HL-60 (cell line): Measurements from ENCODE around the gene CLIP4.

ENCODE experiments used
- DNase-seq, 2 experiments: peaks; one replicate each; pipeline ENCODE4 v3.0.0-alpha.2; 2010 to 2020; ENCODE audit warnings: low read depth in 1 of 2, low spot score in 1 of 2
- H3K27ac ChIP-seq: fragments of 250-450 bp; sonication (Bioruptor Pico); replicated peaks from 2 replicates; pipeline ENCODE4 v1.5.1; 2020; ENCODE audit warnings: mild to moderate bottlenecking, moderate library complexity
- H3K27me3 ChIP-seq: fragments of 250-450 bp; sonication (Bioruptor Pico); 2 replicates; pipeline ENCODE4 v1.5.1; 2021; ENCODE audit warnings: mild to moderate bottlenecking, moderate library complexity; ENCODE audit not compliant: insufficient read depth, poor library complexity, severe bottlenecking
- H3K4me3 ChIP-seq: replicated peaks from 2 replicates; pipeline ENCODE4 v1.5.1; 2011; ENCODE audit warnings: mild to moderate bottlenecking, control low read depth, low read length; ENCODE audit not compliant: insufficient read depth
- CTCF ChIP-seq: IDR thresholded peaks from one replicate; pipeline ENCODE4 v1.5.1; 2011; ENCODE audit warnings: low read length, control low read depth, inconsistent platforms; ENCODE audit not compliant: insufficient read depth
- GABPA ChIP-seq: IDR thresholded peaks from 2 replicates; pipeline ENCODE4 v1.6.1; 2012; ENCODE audit warnings: low read depth
- POLR2AphosphoS5 ChIP-seq: IDR thresholded peaks from 2 replicates; pipeline ENCODE4 v1.6.1; 2012; ENCODE audit warnings: low read depth
- SPI1 ChIP-seq: IDR thresholded peaks from 2 replicates; pipeline ENCODE4 v1.6.1; 2012; ENCODE audit warnings: low read depth, mild to moderate bottlenecking, borderline replicate concordance
- TF ChIP-seq, protein P1 (sequence below): IDR thresholded peaks from 2 replicates; pipeline ENCODE4 v1.6.1; 2012; ENCODE audit warnings: low read depth; ENCODE audit not compliant: insufficient replicate concordance

The CLIP4 gene

DNA sequence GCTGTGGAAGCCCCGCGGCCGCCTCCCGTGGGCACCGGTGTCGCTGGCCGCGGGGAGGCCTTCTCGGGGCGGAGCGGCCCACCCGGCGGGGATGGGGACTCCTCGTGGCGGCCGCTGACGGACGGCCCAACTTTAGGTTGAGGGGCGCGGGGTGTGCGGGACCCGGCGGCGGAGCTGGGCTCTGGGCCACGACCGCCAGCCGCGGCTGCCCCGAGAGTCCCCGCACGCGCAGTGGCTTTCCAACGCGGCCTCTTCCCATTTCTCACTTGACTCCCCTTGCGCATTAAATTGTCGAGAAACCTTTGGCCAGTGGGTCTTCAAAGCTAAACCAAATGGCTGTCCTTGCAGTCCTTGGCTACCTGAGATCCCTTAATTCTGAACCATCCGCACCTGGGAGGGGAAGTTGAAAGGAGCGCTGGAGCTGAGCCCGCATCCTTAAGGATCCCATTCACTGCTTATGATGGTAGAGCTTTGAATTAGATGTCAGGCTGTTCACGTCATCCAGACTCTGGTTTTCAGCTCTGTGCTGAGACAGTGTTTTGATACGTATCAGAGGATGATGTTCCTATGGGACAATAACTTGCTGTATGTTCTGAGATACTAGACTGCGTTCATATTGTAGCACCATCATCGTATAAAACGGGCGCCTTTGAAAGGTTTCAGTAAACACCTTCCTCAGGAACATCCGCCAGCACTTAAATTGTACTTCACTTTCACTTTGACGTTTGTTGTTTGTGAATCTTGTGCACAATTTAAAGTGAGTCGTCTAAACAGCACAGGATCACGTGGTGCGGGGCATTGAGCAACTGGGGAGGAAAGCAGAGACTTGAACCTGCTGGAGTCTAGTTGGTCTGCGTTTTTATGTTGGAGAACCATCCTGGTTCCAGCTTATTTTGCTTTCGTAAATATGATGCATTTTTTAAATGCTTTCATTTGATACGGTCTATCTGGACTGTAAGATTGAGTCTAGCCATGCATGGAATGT lies 874 bp downstream of the CLIP4 start:
- Histone ChIP-seq H3K4me3 (peak overlapping the region; percentile 24), H3K27ac (no peak overlapping the region), H3K27me3 (peaks cover 53% of the 10 kb centered on the region)
- TF ChIP-seq POLR2AphosphoS5 (no peak), CTCF (no peak), SPI1 (no peak), GABPA (no peak)
- TF ChIP-seq, protein P1, sequence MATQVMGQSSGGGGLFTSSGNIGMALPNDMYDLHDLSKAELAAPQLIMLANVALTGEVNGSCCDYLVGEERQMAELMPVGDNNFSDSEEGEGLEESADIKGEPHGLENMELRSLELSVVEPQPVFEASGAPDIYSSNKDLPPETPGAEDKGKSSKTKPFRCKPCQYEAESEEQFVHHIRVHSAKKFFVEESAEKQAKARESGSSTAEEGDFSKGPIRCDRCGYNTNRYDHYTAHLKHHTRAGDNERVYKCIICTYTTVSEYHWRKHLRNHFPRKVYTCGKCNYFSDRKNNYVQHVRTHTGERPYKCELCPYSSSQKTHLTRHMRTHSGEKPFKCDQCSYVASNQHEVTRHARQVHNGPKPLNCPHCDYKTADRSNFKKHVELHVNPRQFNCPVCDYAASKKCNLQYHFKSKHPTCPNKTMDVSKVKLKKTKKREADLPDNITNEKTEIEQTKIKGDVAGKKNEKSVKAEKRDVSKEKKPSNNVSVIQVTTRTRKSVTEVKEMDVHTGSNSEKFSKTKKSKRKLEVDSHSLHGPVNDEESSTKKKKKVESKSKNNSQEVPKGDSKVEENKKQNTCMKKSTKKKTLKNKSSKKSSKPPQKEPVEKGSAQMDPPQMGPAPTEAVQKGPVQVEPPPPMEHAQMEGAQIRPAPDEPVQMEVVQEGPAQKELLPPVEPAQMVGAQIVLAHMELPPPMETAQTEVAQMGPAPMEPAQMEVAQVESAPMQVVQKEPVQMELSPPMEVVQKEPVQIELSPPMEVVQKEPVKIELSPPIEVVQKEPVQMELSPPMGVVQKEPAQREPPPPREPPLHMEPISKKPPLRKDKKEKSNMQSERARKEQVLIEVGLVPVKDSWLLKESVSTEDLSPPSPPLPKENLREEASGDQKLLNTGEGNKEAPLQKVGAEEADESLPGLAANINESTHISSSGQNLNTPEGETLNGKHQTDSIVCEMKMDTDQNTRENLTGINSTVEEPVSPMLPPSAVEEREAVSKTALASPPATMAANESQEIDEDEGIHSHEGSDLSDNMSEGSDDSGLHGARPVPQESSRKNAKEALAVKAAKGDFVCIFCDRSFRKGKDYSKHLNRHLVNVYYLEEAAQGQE, result no peak
- peak in 1 of 2 experiments; percentile 22 for DNase-seq

GRCh38 chr2:29117636-29118303 lies 2.6 kb downstream of the CLIP4 start:
- Histone ChIP-seq H3K27ac (no peak overlapping the region), H3K4me3 (no peak overlapping the region), H3K27me3 (peaks cover 57% of the 10 kb centered on the region)
- no peak for DNase-seq
- TF ChIP-seq POLR2AphosphoS5, result no peak

DNA sequence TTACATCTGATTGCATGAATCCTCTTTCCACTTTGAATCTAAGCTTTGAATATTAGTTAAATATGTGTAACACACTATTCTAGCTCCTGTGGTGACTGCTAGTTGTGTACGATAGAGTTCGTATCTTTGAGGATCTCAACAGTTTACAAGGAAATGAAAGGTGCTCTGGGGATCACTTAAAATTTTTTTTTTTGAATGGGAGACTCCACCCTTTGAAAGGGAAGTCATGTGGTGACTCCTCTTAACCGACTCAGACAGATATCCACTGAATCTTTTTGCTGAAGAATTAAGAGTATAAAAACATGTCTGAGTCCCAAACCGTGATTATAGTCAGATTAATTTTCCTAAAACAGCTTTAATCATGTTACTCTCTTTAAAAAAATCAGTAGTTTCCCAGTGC lies 4.0 kb downstream of the CLIP4 start:
- Histone ChIP-seq H3K27me3 (peaks cover 47% of the 10 kb centered on the region), H3K27ac (no peak overlapping the region), H3K4me3 (no peak overlapping the region)
- TF ChIP-seq, protein P1, result no peak
- TF ChIP-seq GABPA (no peak), CTCF (no peak), POLR2AphosphoS5 (no peak), SPI1 (no peak)
- no peak for DNase-seq

DNA sequence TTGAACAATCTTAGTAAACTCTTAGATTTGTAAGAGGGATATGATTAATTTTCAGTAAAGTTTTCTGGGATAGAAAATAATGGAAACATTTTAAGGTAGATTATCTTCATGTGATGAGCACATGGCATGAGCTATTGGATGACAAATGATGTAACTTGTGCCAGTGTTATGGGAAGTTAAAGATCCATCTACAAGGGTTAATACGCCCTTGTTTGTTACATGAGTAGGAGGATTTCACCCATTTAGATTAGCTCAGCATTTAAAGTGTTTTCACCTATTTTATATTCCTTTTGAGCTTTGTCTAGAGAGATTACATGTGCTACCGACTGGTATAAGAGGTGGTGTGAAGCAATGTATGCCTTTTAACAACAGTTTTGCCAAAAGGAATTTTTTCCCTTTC lies 5.6 kb downstream of the CLIP4 start:
- Histone ChIP-seq H3K4me3 (no peak overlapping the region), H3K27ac (no peak overlapping the region), H3K27me3 (peaks cover 36% of the 10 kb centered on the region)
- DNase-seq, result no peak
- no peak for TF ChIP-seq CTCF
- TF ChIP-seq SPI1, result no peak
- TF ChIP-seq POLR2AphosphoS5, result no peak
- TF ChIP-seq GABPA, result no peak
- TF ChIP-seq, protein P1, result no peak
